Hepatocyte (in vitro differentiated cells): ENCODE results near the gene CYTH4. TPM values are rescaled to one million over a fixed set of nuclear protein-coding genes. Genes with fewer than 3 reads are reported as not detected.

Experiments used
- DNase-seq: peaks from one replicate; pipeline ENCODE4 v3.0.0-alpha.2; 2016; ENCODE audit warnings: low spot score
- H2AFZ ChIP-seq: fragments of 200-600 bp; sonication (generic); 2 replicates; pipeline ENCODE4 v1.6.0; 2016; ENCODE audit warnings: antibody characterized with exemption, mild to moderate bottlenecking
- H3K27ac ChIP-seq: fragments of 200-600 bp; sonication (generic); 2 replicates; pipeline ENCODE4 v1.5.1; 2016; ENCODE audit warnings: mild to moderate bottlenecking
- H3K27me3 ChIP-seq: fragments of 200-600 bp; sonication (generic); 2 replicates; pipeline ENCODE4 v1.6.1; 2016
- H3K36me3 ChIP-seq: fragments of 200-600 bp; sonication (generic); replicated peaks from 2 replicates; pipeline ENCODE4 v1.5.1; 2016; ENCODE audit warnings: low read depth; ENCODE audit not compliant: insufficient read depth
- H3K4me1 ChIP-seq: fragments of 200-600 bp; sonication (generic); 2 replicates; pipeline ENCODE4 v1.5.1; 2016; ENCODE audit warnings: mild to moderate bottlenecking, moderate library complexity; ENCODE audit not compliant: insufficient read depth
- H3K4me2 ChIP-seq: fragments of 200-600 bp; sonication (generic); 2 replicates; pipeline ENCODE4 v1.6.0; 2016
- H3K4me3 ChIP-seq: fragments of 200-600 bp; sonication (generic); 2 replicates; pipeline ENCODE4 v1.5.1; 2016; ENCODE audit warnings: mild to moderate bottlenecking
- H3K79me2 ChIP-seq: fragments of 200-600 bp; sonication (generic); 2 replicates; pipeline ENCODE4 v1.6.0; 2017; ENCODE audit warnings: mild to moderate bottlenecking
- H3K9me2 ChIP-seq: fragments of 200-600 bp; sonication (generic); replicated peaks from 2 replicates; pipeline ENCODE4 v1.6.0; 2017; ENCODE audit warnings: mild to moderate bottlenecking; ENCODE audit not compliant: insufficient read depth
- H3K9me3 ChIP-seq: fragments of 200-600 bp; sonication (generic); 2 replicates; pipeline ENCODE4 v1.5.1; 2016; ENCODE audit warnings: low read depth, mild to moderate bottlenecking
- H4K20me1 ChIP-seq: fragments of 200-600 bp; sonication (generic); 2 replicates; pipeline ENCODE4 v1.6.0; 2016; ENCODE audit warnings: mild to moderate bottlenecking; ENCODE audit not compliant: insufficient read depth, poor library complexity, severe bottlenecking
- CTCF ChIP-seq: fragments of 200-600 bp; sonication (generic); IDR thresholded peaks from 2 replicates; pipeline ENCODE4 v1.5.1; 2016; ENCODE audit warnings: antibody characterized with exemption, mild to moderate bottlenecking; ENCODE audit not compliant: poor library complexity
- EZH2phosphoT487 ChIP-seq: fragments of 200-600 bp; sonication (generic); IDR thresholded peaks from one replicate; pipeline ENCODE4 v1.6.1; 2018; ENCODE audit warnings: antibody characterized with exemption, mild to moderate bottlenecking, low read depth, moderate library complexity; ENCODE audit not compliant: unreplicated experiment, severe bottlenecking
- WGBS: methylation state at CpG from one replicate; pipeline ENCODE4 v1.1.6; 2016; ENCODE audit warnings: low lambda C conversion rate; ENCODE audit errors: missing lambda C conversion rate; 5-methylcytosine and 5-hydroxymethylcytosine counted together
- polyA plus RNA-seq: library from polyadenylated mRNA; unstranded; fragments of >200 nt; fragmentation: Nextera tagmentation; extraction: Ambion mirVana; gene quantifications from 2 replicates; pipeline ENCODE4 v1.2.1, GENCODE V29; 2016
- total RNA-seq: library from RNA; depleted of rRNA; stranded (reverse); fragments of >200 nt; gene quantifications from 2 replicates; pipeline ENCODE4 v1.2.3, GENCODE V29; 2014

Gene CYTH4
- total and polyA plus RNA-seq, 2 experiments from 2014 or later = 0.57 to 0.94 TPM

DNA sequence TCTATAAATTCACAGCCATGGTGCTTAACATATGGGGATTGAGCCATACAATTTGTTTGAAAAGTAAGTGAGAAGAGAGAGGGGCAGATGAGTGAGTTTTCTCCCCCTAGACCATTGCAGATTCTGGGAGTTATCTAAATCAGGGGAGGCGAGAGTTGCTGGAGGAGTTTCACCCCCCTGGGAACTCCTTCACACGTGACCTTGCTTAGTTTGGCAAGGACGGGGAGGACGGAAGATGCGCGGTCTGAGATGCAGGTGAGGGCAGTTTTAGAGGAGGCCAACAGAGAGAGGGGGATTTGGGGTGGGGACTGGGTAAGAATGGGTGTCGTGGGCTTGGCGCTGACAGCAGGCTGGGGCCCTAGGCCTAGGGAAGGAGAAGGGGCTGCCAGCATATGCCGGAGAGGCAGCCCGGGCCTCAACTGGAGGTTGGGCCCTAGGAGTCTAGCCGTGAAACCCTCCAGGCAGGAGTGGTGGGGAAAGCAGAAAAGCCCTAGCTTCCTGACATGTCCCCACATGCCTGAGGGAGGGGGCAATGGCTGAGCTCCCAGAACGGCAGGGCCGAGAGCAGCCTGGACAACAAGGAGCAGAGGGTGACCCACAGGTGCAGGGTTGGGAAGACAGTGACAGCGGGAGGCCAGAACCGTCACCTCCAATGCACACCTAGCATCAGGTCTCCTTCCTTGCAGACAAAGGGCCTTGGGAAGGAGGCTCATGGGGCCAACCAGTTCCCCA, 81.1 kb downstream of the CYTH4 start:
- no peak overlapping the region for H3K4me3 ChIP-seq
- H3K9me2 ChIP-seq = no peaks in the 10 kb centered on the region
- H3K27me3 ChIP-seq = no peaks in the 10 kb centered on the region
- H3K4me2 ChIP-seq = no peak overlapping the region
- no peaks in the 10 kb centered on the region for H3K79me2 ChIP-seq
- TF ChIP-seq CTCF (no peak), EZH2phosphoT487 (no peak)
- no peaks in the 10 kb centered on the region for H3K36me3 ChIP-seq
- H3K27ac ChIP-seq = no peak overlapping the region
- no peaks in the 10 kb centered on the region for H4K20me1 ChIP-seq
- no peaks in the 10 kb centered on the region for H3K4me1 ChIP-seq
- DNase-seq = no peak
- H2AFZ ChIP-seq = no peak overlapping the region
- no peaks in the 10 kb centered on the region for H3K9me3 ChIP-seq
- WGBS = 89% methylated on average over 15 of the region's 15 CpGs

Other genes starting within 250 kb of the CYTH4 start
- gene KCTD17, start 230.8 kb upstream of the CYTH4 start, total RNA-seq = 15.2 and 22.6 TPM in 2 replicates
- 25.4 and 33.4 TPM in 2 replicates for gene KCTD17, start 230.8 kb upstream of the CYTH4 start, polyA plus RNA-seq
- gene TMPRSS6, start 172.8 kb upstream of the CYTH4 start, total RNA-seq = 43.3 and 49.8 TPM in 2 replicates
- 21.3 and 34.4 TPM in 2 replicates for gene TMPRSS6, start 172.8 kb upstream of the CYTH4 start, polyA plus RNA-seq
- gene IL2RB, start 132.6 kb upstream of the CYTH4 start, total RNA-seq = 0.57 and 1.1 TPM in 2 replicates
- 0.92 and 1.5 TPM in 2 replicates for gene IL2RB, start 132.6 kb upstream of the CYTH4 start, polyA plus RNA-seq
- gene C1QTNF6, start 94.3 kb upstream of the CYTH4 start, total RNA-seq = 17.9 and 23.6 TPM in 2 replicates
- gene C1QTNF6, start 94.3 kb upstream of the CYTH4 start, polyA plus RNA-seq = 29.7 and 39.1 TPM in 2 replicates
- gene SSTR3, start 70.0 kb upstream of the CYTH4 start, total RNA-seq = 1.3 and 2.8 TPM in 2 replicates
- gene SSTR3, start 70.0 kb upstream of the CYTH4 start, polyA plus RNA-seq = 0.47 and 0.97 TPM in 2 replicates
- 4.7 and 10.5 TPM in 2 replicates for gene RAC2, start 38.2 kb upstream of the CYTH4 start, total RNA-seq
- gene RAC2, start 38.2 kb upstream of the CYTH4 start, polyA plus RNA-seq = 9.9 and 11.3 TPM in 2 replicates
- gene ELFN2, start 145.0 kb downstream of the CYTH4 start, total RNA-seq = 0.20 and 0.53 TPM in 2 replicates
- gene ELFN2, start 145.0 kb downstream of the CYTH4 start, polyA plus RNA-seq = 0.19 and 0.40 TPM in 2 replicates
- gene MFNG, start 203.9 kb downstream of the CYTH4 start, total RNA-seq = 1.7 and 3.3 TPM in 2 replicates
- 3.3 and 6.3 TPM in 2 replicates for gene MFNG, start 203.9 kb downstream of the CYTH4 start, polyA plus RNA-seq
- 19.1 and 23.4 TPM in 2 replicates for gene CARD10, start 236.9 kb downstream of the CYTH4 start, total RNA-seq
- gene CARD10, start 236.9 kb downstream of the CYTH4 start, polyA plus RNA-seq = 28.7 and 31.2 TPM in 2 replicates